Body of pancreas (tissue), 4 donors: ENCODE data around the gene TBX21. TPM values are rescaled to one million over a fixed set of nuclear protein-coding genes. Genes with fewer than 3 reads are reported as not detected.

Experiments
- ATAC-seq: fragments of 150-250 bp; one replicate; pipeline ENCODE4 v1.9.1; 2016
- DNase-seq, 4 donors: peaks; one replicate each; pipeline ENCODE4 v3.0.0-alpha.2; 2019
- H3K27ac ChIP-seq, 4 donors: fragments of 200-600 bp; sonication (generic); 1 replicate in 3 of 4; 2 replicates in 1 of 4; pipeline versions ENCODE4 v1.5.1 to v1.6.1; 2016 to 2019; ENCODE audit warnings: mild to moderate bottlenecking in 1 of 4, mixed read lengths in 1 of 4, moderate library complexity in 1 of 4
- H3K27me3 ChIP-seq, 2 donors: fragments of 200-600 bp; sonication (generic); one replicate each; pipeline ENCODE4 v1.6.0; 2016; ENCODE audit warnings: mild to moderate bottlenecking in 1 of 2
- H3K36me3 ChIP-seq, 2 donors: fragments of 200-600 bp; sonication (generic); replicated peaks in 1 of 2; 2 replicates each; pipeline ENCODE4 v1.5.1; 2016; ENCODE audit warnings: low read depth in 2 of 2; ENCODE audit not compliant: insufficient read depth in 1 of 2
- H3K4me1 ChIP-seq: fragments of 200-600 bp; sonication (generic); one replicate; pipeline ENCODE4 v1.6.0; 2016
- H3K4me3 ChIP-seq, 2 donors: fragments of 200-600 bp; sonication (generic); 1 replicate in 1 of 2; 2 replicates in 1 of 2; pipeline ENCODE4 v1.5.1; 2016 to 2019
- H3K9me3 ChIP-seq, 3 donors: fragments of 200-600 bp; sonication (generic); 1 replicate in 2 of 3; 2 replicates in 1 of 3; pipeline ENCODE4 v1.5.1; 2016
- CTCF ChIP-seq, 7 experiments: fragments of 450-650 bp in 4 of 7; fragments of 200-600 bp in 3 of 7; sonication (generic) in 3 of 7; IDR thresholded peaks; one replicate each; pipeline ENCODE4 v1.5.1; 2016 to 2019; ENCODE audit warnings: antibody characterized with exemption in 7 of 7
- POLR2A ChIP-seq, 3 donors: fragments of 450-650 bp; IDR thresholded peaks; one replicate each; pipeline ENCODE4 v1.6.1; 2016; ENCODE audit warnings: antibody characterized with exemption in 3 of 3, mild to moderate bottlenecking in 2 of 3
- WGBS, 2 donors: methylation state at CpG; one replicate each; pipeline ENCODE4 v1.1.5; 2017; 5-methylcytosine and 5-hydroxymethylcytosine counted together
- intact Hi-C: fragments of 100-400 bp; cut with DNase I; formaldehyde crosslinking; loops from one replicate; pipeline ENCODE4 v1.15.1; 2023
- total RNA-seq, 2 donors: library from RNA; depleted of rRNA; stranded (reverse); fragments of >200 nt; gene quantifications; one replicate each; pipeline ENCODE4 v1.1.0, GENCODE V29; 2016

The TBX21 gene
- total RNA-seq, 2 donors from 2014 or later: 1.0 TPM; not detected in 1

- ATAC-seq: no peak
- Histone ChIP-seq H3K9me3 (no peaks in the 10 kb centered on the region), H3K36me3 (no peaks in the 10 kb centered on the region), H3K27ac (no peak overlapping the region), H3K4me3 (no peak overlapping the region), H3K4me1 (peaks cover 9% of the 10 kb centered on the region), H3K27me3 (peaks cover 0 to 6% of the 10 kb centered on the region in 2 donors)
- intact Hi-C loops: no loop called here
- WGBS, 2 donors: 42 to 65% methylated on average over 3 of the region's 3 CpGs
- TF ChIP-seq CTCF (IDR thresholded peaks at IDR 0.05): no peak
- no peak for TF ChIP-seq POLR2A (IDR thresholded peaks at IDR 0.05)
- DNase-seq: no peak
These were observed 58.0 kb downstream of the TBX21 start for GRCh38 chr17:47791025-47791424.

- DNase-seq (no peak), ATAC-seq (no peak)
- Histone ChIP-seq H3K4me3 (no peak overlapping the region), H3K36me3 (no peaks in the 10 kb centered on the region), H3K27me3 (peaks cover 0 to 6% of the 10 kb centered on the region in 2 donors), H3K9me3 (no peaks in the 10 kb centered on the region), H3K27ac (no peak overlapping the region), H3K4me1 (peaks cover 9% of the 10 kb centered on the region)
- intact Hi-C loops: no loop called here
- TF ChIP-seq POLR2A (IDR thresholded peaks at IDR 0.05) (no peak), CTCF (IDR thresholded peaks at IDR 0.05) (no peak)
- WGBS, 2 donors: 47 to 50% methylated on average over 1 of the region's 1 CpG
These were observed 59.4 kb downstream of the TBX21 start for GRCh38 chr17:47792457-47792856.

- no peaks in the 10 kb centered on the region for H3K9me3 ChIP-seq
- H3K4me3 ChIP-seq: no peak overlapping the region
- no peaks in the 10 kb centered on the region for H3K36me3 ChIP-seq
- WGBS, 2 donors: 58 to 63% methylated on average over 6 of the region's 6 CpGs
- ATAC-seq: no peak
- peaks cover 9% of the 10 kb centered on the region for H3K4me1 ChIP-seq
- DNase-seq: no peak
- H3K27ac ChIP-seq: no peak overlapping the region
- peaks cover 0 to 6% of the 10 kb centered on the region in 2 donors for H3K27me3 ChIP-seq
- TF ChIP-seq CTCF (IDR thresholded peaks at IDR 0.05): no peak
- no peak for TF ChIP-seq POLR2A (IDR thresholded peaks at IDR 0.05)
- intact Hi-C loops: no loop called here
These were observed 59.9 kb downstream of the TBX21 start for GRCh38 chr17:47792979-47793378.

Other genes with a start within 250 kb of the TBX21 start
- 10 to 100 TPM; 77.5 to 92.4 TPM for gene NPEPPS, start 202.1 kb upstream of the TBX21 start, total RNA-seq
- gene KPNB1, start 83.3 kb upstream of the TBX21 start, total RNA-seq: 100 to 1,000 TPM in 1 of 2 donors, 10 to 100 TPM in 1; 73.4 to 137 TPM
- gene TBKBP1, start 39.1 kb upstream of the TBX21 start, total RNA-seq: 10 to 100 TPM in 1 of 2 donors, 1 to 10 TPM in 1; 8.0 to 13.2 TPM
- 10 to 100 TPM; 18.2 to 42.2 TPM for gene OSBPL7, start 88.6 kb downstream of the TBX21 start, total RNA-seq
- 10 to 100 TPM in 1 of 2 donors, 1 to 10 TPM in 1; 4.3 to 29.8 TPM for gene MRPL10, start 98.3 kb downstream of the TBX21 start, total RNA-seq
- not detected for gene LRRC46, start 98.4 kb downstream of the TBX21 start, total RNA-seq
- 10 to 100 TPM; 37.2 to 45.7 TPM for gene SCRN2, start 108.0 kb downstream of the TBX21 start, total RNA-seq
- gene SP6, start 117.9 kb downstream of the TBX21 start, total RNA-seq: under 1 TPM; 0.26 to 0.99 TPM
- 1 to 10 TPM; 4.7 to 6.3 TPM for gene SP2, start 163.0 kb downstream of the TBX21 start, total RNA-seq
- gene PNPO, start 208.3 kb downstream of the TBX21 start, total RNA-seq: 10 to 100 TPM; 27.8 to 55.4 TPM
- gene PRR15L, start 224.6 kb downstream of the TBX21 start, total RNA-seq: 10 to 100 TPM; 36.6 to 63.3 TPM
- gene CDK5RAP3, start 237.9 kb downstream of the TBX21 start, total RNA-seq: 100 to 1,000 TPM; 209 to 588 TPM